ENCODE data around the gene AMPD2. TPM values are rescaled to one million over a fixed set of nuclear protein-coding genes. Genes with fewer than 3 reads are reported as not detected.

The AMPD2 gene
- total and polyA plus RNA-seq, 4 donors, result 19.2 to 87.4 (median 22.7) TPM

- WGBS, result 91% methylated on average over 11 of the region's 11 CpGs
- H3K4me3 ChIP-seq (ENCODE audit: low read depth in 1 of 3, low read length in 3 of 3), result no peak overlapping the region
- H3K27ac ChIP-seq (ENCODE audit: low read depth in 1 of 2, low read length in 2 of 2), result no peak overlapping the region
- H3K9ac ChIP-seq (ENCODE audit: low read depth in 1 of 2, low read length in 2 of 2), result no peak overlapping the region
- H3K9me3 ChIP-seq (ENCODE audit: control insufficient read depth in 4 of 4, low read length in 3 of 4), result no peaks in the 10 kb centered on the region
- TF ChIP-seq, protein P1, sequence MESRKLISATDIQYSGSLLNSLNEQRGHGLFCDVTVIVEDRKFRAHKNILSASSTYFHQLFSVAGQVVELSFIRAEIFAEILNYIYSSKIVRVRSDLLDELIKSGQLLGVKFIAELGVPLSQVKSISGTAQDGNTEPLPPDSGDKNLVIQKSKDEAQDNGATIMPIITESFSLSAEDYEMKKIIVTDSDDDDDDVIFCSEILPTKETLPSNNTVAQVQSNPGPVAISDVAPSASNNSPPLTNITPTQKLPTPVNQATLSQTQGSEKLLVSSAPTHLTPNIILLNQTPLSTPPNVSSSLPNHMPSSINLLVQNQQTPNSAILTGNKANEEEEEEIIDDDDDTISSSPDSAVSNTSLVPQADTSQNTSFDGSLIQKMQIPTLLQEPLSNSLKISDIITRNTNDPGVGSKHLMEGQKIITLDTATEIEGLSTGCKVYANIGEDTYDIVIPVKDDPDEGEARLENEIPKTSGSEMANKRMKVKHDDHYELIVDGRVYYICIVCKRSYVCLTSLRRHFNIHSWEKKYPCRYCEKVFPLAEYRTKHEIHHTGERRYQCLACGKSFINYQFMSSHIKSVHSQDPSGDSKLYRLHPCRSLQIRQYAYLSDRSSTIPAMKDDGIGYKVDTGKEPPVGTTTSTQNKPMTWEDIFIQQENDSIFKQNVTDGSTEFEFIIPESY (IDR thresholded peaks at IDR 0.05), result no peak
- TF ChIP-seq YY1 (IDR thresholded peaks at IDR 0.05) (no peak), MAX (IDR thresholded peaks at IDR 0.05) (no peak), GABPA (IDR thresholded peaks at IDR 0.05 in 1 of 2, conservative IDR thresholded peaks at IDR 0.05 in 1 of 2) (no peak), FOXA2 (IDR thresholded peaks at IDR 0.05) (no peak), SP1 (IDR thresholded peaks at IDR 0.05) (no peak), JUND (IDR thresholded peaks at IDR 0.05) (no peak), EGR1 (IDR thresholded peaks at IDR 0.05; ENCODE audit: low read depth in 2 of 2) (no peak)
- peaks cover 3 to 16% (median 7%) of the 10 kb centered on the region in 4 donors for H3K36me3 ChIP-seq (ENCODE audit: control insufficient read depth in 4 of 4, insufficient read depth in 3 of 4, low read depth in 1 of 4, low read length in 3 of 4)
- H3K27me3 ChIP-seq (ENCODE audit: control insufficient read depth in 4 of 4, insufficient read depth in 4 of 4, low read length in 3 of 4), result no peaks in the 10 kb centered on the region
- peaks cover 8 to 55% (median 43%) of the 10 kb centered on the region in 4 donors for H3K4me1 ChIP-seq (ENCODE audit: control insufficient read depth in 4 of 4, insufficient read depth in 4 of 4, low read length in 3 of 4)
- no peak for DNase-seq (ENCODE audit: low spot score)
These were observed 2.7 kb downstream of the AMPD2 start for GRCh38 chr1:109622137-109622892.

- Histone ChIP-seq H3K27ac (ENCODE audit: low read depth in 1 of 2, low read length in 2 of 2) (no peak overlapping the region), H3K9me3 (ENCODE audit: control insufficient read depth in 4 of 4, low read length in 3 of 4) (no peaks in the 10 kb centered on the region), H3K9ac (ENCODE audit: low read depth in 1 of 2, low read length in 2 of 2) (no peak overlapping the region), H3K36me3 (ENCODE audit: control insufficient read depth in 4 of 4, insufficient read depth in 3 of 4, low read depth in 1 of 4, low read length in 3 of 4) (peaks cover 3 to 22% (median 11%) of the 10 kb centered on the region in 4 donors), H3K27me3 (ENCODE audit: control insufficient read depth in 4 of 4, insufficient read depth in 4 of 4, low read length in 3 of 4) (no peaks in the 10 kb centered on the region), H3K4me1 (ENCODE audit: control insufficient read depth in 4 of 4, insufficient read depth in 4 of 4, low read length in 3 of 4) (peaks cover 8 to 53% (median 41%) of the 10 kb centered on the region in 4 donors), H3K4me3 (ENCODE audit: low read depth in 1 of 3, low read length in 3 of 3) (no peak overlapping the region)
- no peak for DNase-seq (ENCODE audit: low spot score)
- TF ChIP-seq HNF4A (conservative IDR thresholded peaks at IDR 0.05), result no peak
- no peak for TF ChIP-seq RXRA (IDR thresholded peaks at IDR 0.05)
- no peak for TF ChIP-seq HNF4G (IDR thresholded peaks at IDR 0.05)
- no peak for TF ChIP-seq TAF1 (conservative IDR thresholded peaks at IDR 0.05)
- TF ChIP-seq EGR1 (IDR thresholded peaks at IDR 0.05; ENCODE audit: low read depth in 2 of 2), result no peak
- TF ChIP-seq, protein P2, sequence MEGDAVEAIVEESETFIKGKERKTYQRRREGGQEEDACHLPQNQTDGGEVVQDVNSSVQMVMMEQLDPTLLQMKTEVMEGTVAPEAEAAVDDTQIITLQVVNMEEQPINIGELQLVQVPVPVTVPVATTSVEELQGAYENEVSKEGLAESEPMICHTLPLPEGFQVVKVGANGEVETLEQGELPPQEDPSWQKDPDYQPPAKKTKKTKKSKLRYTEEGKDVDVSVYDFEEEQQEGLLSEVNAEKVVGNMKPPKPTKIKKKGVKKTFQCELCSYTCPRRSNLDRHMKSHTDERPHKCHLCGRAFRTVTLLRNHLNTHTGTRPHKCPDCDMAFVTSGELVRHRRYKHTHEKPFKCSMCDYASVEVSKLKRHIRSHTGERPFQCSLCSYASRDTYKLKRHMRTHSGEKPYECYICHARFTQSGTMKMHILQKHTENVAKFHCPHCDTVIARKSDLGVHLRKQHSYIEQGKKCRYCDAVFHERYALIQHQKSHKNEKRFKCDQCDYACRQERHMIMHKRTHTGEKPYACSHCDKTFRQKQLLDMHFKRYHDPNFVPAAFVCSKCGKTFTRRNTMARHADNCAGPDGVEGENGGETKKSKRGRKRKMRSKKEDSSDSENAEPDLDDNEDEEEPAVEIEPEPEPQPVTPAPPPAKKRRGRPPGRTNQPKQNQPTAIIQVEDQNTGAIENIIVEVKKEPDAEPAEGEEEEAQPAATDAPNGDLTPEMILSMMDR (IDR thresholded peaks at IDR 0.05; ENCODE audit: low read depth, low read length, missing input control), result no peak
- TF ChIP-seq MAX (IDR thresholded peaks at IDR 0.05), result no peak
- no peak for TF ChIP-seq SP1 (IDR thresholded peaks at IDR 0.05)
- TF ChIP-seq YY1 (IDR thresholded peaks at IDR 0.05), result no peak
- TF ChIP-seq, protein P1 (IDR thresholded peaks at IDR 0.05), result no peak
- WGBS, result 84% methylated on average over 3 of the region's 3 CpGs
These were observed 3.3 kb downstream of the AMPD2 start for GRCh38 chr1:109622895-109623294.

All from liver (tissue), 9 donors.